ENCODE data around the gene EOGT. TPM values are rescaled to one million over a fixed set of nuclear protein-coding genes. Genes with fewer than 3 reads are reported as not detected.

EOGT gene
- total RNA-seq, 4 donors from 2014 or later, result 26.1 to 47.9 (median 37.6) TPM

DNA sequence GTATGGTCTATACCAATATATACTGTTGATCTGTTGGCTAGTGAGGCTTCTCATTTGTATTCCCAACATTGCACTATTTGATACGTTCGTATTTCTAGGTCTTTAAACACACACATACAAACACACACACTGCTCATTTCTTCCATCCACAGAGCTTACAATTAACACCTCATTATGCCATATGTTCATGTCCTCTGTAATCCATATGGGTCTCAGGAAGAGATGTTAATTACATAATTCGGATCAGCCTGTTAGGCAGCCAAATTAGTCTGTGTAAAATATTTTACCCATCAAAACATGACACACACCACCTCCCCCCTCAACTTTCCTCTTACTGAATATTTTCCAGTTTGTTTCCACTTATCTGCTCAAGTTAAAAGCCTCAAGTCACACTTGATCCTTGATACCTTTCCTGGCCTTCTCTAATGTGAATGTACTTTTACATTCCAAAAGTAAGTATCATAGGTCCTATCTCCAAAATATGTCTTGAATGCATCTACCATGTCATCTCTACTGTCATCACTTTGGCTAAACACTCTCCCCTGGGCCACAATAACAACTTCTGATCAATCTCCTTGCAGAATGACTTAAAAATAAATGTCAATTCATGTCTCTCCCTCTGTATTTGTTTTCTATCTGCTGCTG is 28.2 kb downstream of the EOGT start:
- TF ChIP-seq, protein P1, sequence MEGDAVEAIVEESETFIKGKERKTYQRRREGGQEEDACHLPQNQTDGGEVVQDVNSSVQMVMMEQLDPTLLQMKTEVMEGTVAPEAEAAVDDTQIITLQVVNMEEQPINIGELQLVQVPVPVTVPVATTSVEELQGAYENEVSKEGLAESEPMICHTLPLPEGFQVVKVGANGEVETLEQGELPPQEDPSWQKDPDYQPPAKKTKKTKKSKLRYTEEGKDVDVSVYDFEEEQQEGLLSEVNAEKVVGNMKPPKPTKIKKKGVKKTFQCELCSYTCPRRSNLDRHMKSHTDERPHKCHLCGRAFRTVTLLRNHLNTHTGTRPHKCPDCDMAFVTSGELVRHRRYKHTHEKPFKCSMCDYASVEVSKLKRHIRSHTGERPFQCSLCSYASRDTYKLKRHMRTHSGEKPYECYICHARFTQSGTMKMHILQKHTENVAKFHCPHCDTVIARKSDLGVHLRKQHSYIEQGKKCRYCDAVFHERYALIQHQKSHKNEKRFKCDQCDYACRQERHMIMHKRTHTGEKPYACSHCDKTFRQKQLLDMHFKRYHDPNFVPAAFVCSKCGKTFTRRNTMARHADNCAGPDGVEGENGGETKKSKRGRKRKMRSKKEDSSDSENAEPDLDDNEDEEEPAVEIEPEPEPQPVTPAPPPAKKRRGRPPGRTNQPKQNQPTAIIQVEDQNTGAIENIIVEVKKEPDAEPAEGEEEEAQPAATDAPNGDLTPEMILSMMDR (IDR thresholded peaks at IDR 0.05), result no peak
- DNase-seq (ENCODE audit: low spot score) (no peak), ATAC-seq (ENCODE audit: low FRiP score) (no peak)

DNA sequence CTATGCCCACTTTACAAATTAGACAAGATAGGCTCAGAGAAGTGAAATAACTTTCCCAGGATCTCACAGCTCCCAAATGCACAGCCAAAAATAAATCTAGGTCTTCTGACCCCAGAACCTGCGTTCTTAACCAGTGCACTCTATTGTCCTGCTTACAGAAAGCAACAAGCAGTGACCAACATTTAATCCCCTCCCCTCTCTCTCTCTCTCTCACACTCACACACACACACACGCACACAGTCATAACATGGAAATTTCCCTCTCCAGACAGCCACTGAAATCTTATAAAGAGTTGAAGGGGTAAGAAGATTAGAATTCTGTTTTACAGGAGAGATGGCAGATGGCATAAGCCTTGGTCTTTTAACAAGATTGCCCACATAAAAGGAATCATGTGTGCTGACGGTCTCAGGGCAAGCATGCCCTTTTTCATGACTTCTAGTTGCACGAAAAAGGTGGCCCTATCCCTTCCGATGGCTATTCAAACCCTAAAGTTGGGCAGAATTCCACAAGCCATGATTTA is 29.4 kb downstream of the EOGT start:
- DNase-seq (ENCODE audit: low spot score), result no peak
- TF ChIP-seq, protein P1 (IDR thresholded peaks at IDR 0.05), result no peak
- ATAC-seq (ENCODE audit: low FRiP score), result no peak

DNA sequence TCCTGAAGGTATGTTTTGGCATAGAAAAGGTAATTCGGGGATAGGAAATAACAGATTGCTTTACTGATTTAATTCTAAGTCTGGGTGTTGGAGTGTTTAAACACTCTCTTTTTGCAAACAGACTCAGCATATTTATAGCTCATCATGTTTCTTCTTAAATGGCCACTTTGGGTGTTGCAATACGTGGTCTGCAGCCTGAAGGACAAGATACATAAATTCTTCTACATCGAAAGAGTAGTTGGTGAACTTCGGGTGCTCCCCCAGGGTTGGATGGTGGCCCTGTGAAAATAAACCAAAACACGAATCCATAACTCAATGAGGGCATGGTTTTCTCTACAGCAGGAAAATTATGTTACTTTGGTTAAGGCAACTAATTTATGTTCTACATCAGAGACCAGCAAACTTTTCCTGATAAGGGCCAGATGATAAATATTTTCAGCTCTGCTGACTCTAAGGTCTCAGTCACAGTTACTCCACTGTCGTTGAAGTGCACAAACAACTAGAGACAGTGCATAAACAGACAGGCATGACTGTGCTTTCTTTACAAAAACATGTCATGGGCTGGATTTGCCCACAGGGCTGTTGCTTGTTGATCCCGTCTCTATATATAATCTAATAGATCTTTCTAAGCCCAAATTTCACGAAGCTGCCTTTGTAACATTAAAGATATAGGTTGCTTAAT is 35.9 kb downstream of the EOGT start:
- TF ChIP-seq, protein P1 (IDR thresholded peaks at IDR 0.05), result no peak
- DNase-seq (ENCODE audit: low spot score), result no peak
- ATAC-seq (ENCODE audit: low FRiP score), result no peak

DNA sequence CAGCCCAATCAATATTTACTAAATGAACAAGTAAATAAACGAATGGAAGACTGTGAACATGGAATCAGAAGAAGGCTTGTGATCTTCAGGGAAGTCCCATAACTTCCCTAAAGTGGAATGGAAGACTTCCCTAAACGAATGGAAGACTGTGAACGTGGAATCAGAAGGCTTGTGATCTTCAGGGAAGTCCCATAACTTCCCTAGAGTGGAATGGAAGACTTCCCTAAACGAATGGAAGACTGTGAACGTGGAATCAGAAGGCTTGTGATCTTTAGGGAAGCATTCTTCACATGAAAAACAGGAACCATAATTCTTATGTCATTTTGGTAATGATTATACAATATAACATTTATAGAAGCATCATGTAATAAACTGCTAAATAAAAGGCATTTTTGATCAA is 38.8 kb downstream of the EOGT start:
- TF ChIP-seq, protein P1 (IDR thresholded peaks at IDR 0.05), result no peak
- DNase-seq (ENCODE audit: low spot score) (no peak), ATAC-seq (ENCODE audit: low FRiP score) (no peak)

DNA sequence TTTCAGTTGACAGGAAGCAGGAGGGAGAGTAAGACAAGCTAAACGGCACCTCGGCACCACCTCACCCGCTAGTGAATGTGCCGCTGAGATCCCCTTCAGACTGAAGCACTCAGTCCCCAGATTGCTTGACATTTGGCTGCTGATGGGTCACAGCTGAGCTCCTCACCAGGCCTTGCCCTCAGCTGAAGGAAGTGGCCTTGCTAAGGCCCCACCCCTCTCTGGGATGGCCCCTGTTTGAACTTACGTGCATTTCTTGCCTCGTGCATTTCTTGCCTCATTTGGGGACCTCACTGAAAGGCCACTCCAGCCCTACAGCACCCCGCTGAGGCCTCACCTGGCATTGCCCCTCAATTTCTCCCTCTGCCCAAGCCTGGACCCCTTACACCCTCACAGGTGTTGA is 39.8 kb downstream of the EOGT start:
- DNase-seq (ENCODE audit: low spot score) (no peak), ATAC-seq (ENCODE audit: low FRiP score) (no peak)
- TF ChIP-seq, protein P1 (IDR thresholded peaks at IDR 0.05), result no peak

DNA sequence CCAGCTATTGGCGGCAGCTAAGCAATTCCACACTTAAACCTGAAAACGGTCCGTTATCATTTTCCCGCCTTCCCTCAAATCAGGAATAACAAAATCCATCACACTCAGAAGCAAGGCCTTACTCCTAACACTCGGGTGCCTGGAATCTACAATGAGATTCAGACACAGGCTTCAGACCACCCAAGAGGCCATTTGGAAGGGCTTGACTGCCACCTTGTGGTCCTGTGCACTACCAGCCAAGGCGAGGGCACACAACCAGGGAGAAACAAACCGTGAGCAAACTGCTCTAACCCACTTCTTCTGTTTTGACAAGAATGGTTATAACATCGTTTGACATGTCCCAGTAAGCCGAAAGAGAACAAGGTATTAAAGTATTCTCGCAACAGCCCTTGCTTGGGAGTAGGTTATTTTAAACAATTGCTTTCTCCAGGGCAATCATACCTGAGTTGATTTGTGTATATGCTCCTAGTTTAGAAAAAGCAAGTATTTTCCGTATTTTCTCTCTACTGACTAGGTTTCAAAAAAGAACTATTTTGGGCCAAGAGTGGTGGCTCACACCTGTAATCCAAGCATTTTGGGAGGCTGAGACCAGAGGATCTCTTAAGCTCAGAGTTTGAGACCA is 41.0 kb downstream of the EOGT start:
- ATAC-seq (ENCODE audit: low FRiP score) (no peak), DNase-seq (ENCODE audit: low spot score) (no peak)
- TF ChIP-seq, protein P1 (IDR thresholded peaks at IDR 0.05), result no peak
